GM10266 (cell line): ENCODE results near the gene PEX12.
"Not testable (repeated sequence)": the region's sequence is repeated elsewhere in the genome, so short reads cannot be mapped to it uniquely, and the experiment has no call there.

Experiments used
- DNase-seq: peaks from one replicate; pipeline ENCODE4 v3.0.0; 2012; ENCODE audit errors: extremely low spot score
- CTCF ChIP-seq: IDR thresholded peaks from 2 replicates; pipeline ENCODE4 v1.5.1; 2012; ENCODE audit warnings: mild to moderate bottlenecking, low read depth; ENCODE audit not compliant: control insufficient read depth, insufficient read depth; ENCODE audit errors: missing control alignments

The PEX12 gene

DNA sequence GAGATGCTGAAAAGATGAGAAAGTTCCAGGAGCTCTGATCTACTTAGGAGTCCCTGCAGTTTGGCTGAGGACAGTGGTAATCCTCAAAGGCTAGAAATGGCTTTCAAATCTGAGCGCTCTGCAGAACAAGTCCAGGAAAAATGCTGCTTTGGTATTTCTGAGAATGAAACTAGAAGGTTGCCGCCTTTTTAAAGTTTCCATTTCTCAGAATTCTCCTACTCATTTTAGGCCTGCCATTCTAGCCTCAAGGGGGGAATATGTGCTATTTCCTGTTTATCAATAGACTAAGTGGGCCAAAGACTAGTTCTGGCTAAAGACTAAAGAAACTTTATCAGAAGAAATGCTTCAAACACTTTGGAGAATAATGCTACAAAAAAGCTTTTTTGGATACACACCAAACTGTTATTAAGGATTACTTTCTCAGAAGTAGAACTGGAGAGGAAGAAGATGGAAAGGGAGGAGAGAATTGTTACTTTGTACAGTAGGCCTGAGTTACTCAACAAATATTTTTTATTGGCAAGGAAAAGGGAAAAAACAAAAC lies 40.7 kb downstream of the PEX12 start, which contains the start of gene SLFN12L:
Gene SLFN12L (minus strand): TSS at position 78 of the 541 bp plus-strand sequence. CDS start 15,314 bp downstream, outside the sequence.
- peak; percentile 32 for DNase-seq

DNA sequence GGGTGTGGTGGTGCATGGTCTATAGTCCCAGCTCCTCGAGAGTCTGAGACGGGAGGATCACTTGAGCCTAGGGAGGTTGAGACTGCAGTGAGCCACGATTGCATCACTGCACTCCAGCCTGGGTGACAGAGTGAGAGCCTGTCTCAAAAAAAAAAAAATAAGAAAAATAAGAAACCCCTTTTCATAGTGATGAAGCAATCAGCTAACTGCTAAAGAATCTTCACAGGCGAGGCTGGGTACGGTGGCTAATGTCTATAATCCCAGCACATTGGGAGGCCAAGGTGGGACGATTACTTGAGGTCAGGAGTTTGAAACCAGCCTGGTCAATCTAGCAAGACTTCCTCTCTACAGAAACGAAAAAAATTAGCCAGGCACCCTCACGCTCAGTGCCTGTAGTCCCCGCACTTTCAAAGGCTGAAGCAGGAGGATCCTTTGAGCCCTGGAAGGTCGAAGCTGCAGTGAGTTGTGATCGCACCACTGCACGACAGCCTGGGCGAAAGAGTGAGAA lies 41.7 kb downstream of the PEX12 start:
- no peak for TF ChIP-seq CTCF
- no peak for DNase-seq

More for the DNA sequence above, 40.7 kb downstream of the PEX12 start, which contains the start of gene SLFN12L:
- TF ChIP-seq CTCF = no peak

GRCh38 chr17:35535406-35535805 lies 43.0 kb downstream of the PEX12 start:
- not testable (repeated sequence) for DNase-seq

- DNase-seq = no peak
- no peak for TF ChIP-seq CTCF
Observed at GRCh38 chr17:35534576-35535093, 43.7 kb downstream of the PEX12 start.

DNA sequence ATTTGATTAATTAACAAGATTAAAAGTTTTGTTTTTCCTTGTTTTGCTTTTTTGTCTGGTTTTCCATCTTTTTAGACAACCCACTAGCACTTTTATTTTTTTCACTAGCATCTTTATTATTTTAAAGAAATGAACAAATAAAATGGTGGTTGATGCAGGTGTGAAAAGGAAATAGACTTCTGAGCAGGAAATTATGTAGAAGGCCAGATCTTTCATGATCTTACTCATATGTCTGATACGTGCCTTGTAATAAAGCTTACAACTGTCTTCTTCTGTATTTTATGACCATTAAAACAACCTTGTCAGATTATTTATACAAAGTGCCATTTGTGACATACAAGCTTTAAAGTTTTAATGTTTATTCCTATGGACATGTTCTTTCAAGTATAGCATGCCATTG lies 47.2 kb downstream of the PEX12 start:
- no peak for TF ChIP-seq CTCF
- DNase-seq = no peak

GRCh38 chr17:35529866-35530265 lies 48.5 kb downstream of the PEX12 start:
- TF ChIP-seq CTCF = no peak
- DNase-seq = no peak

GRCh38 chr17:35529326-35529725 lies 49.0 kb downstream of the PEX12 start:
- not testable (repeated sequence) for DNase-seq
